Activated CD4-positive, alpha-beta T cell treated with anti-CD3 and anti-CD28 coated beads, Interleukin-2, amount 10 ng/mL, durations not matched to agents 7 days and 5 days (primary cell): Measurements from ENCODE around the gene MAP1LC3C. TPM values are rescaled to one million over a fixed set of nuclear protein-coding genes. Genes with fewer than 3 reads are reported as not detected.

Source experiments
- total RNA-seq, 2 experiments: library from RNA; stranded (reverse); gene quantifications; one replicate each; pipeline ENCODE4 v1.2.3, GENCODE V29; 2021

MAP1LC3C gene
- total RNA-seq, 2 experiments from 2014 or later = not detected

Other genes with a start within 250 kb of the MAP1LC3C start
- gene EXO1, start 150.9 kb downstream of the MAP1LC3C start, total RNA-seq = 10 to 100 TPM; 41.3 to 44.4 TPM
- gene BECN2, start 41.3 kb downstream of the MAP1LC3C start, total RNA-seq = not detected